Temporal lobe (tissue), 2 donors: ENCODE measurements around the gene HTD2. TPM values are rescaled to one million over a fixed set of nuclear protein-coding genes. Genes with fewer than 3 reads are reported as not detected.

ENCODE experiments used
- small RNA-seq: library from RNA; depleted of rRNA; stranded (forward); fragments of <200 nt; gene quantifications from one replicate; pipeline ENCODE3, GENCODE V24; 2014; ENCODE audit warnings: low replicate concordance
- total RNA-seq: library from RNA; depleted of rRNA; stranded (reverse); fragments of >200 nt; gene quantifications from one replicate; pipeline ENCODE4 v1.2.3, GENCODE V29; 2014

Gene HTD2
- total RNA-seq, 1 donor from 2014 or later: 9.3 TPM

Small RNAs within 50 kb of the gene (small RNA-seq; reads per million reads assigned to genes)
- gene AC098479.1: not detected

Other genes starting within 250 kb of the HTD2 start
- 0.74 TPM for gene DNASE1L3, start 95.5 kb upstream of the HTD2 start, total RNA-seq
- gene ABHD6, start 68.7 kb upstream of the HTD2 start, total RNA-seq: 21.1 TPM
- gene RPP14, start 275 bp upstream of the HTD2 start, total RNA-seq: 13.3 TPM
- 20.4 TPM for gene PXK, start 26.4 kb downstream of the HTD2 start, total RNA-seq
- 48.4 TPM for gene PDHB, start 127.3 kb downstream of the HTD2 start, total RNA-seq
- gene KCTD6, start 185.6 kb downstream of the HTD2 start, total RNA-seq: 17.5 TPM
- 0.98 TPM for gene ACOX2, start 230.7 kb downstream of the HTD2 start, total RNA-seq